GM21825 (cell line): ENCODE measurements around the gene ASCC2.

Experiments
- ATAC-seq: cut with Tn5 transposase; IDR thresholded peaks from one replicate; pipeline ENCODE4 v1.9.1; 2021; ENCODE audit warnings: mild to moderate bottlenecking, moderate library complexity; ENCODE audit not compliant: unreplicated experiment

Gene ASCC2

GRCh38 chr22:29819501-29819900 lies 18.6 kb downstream of the ASCC2 start:
- no peak for ATAC-seq

DNA sequence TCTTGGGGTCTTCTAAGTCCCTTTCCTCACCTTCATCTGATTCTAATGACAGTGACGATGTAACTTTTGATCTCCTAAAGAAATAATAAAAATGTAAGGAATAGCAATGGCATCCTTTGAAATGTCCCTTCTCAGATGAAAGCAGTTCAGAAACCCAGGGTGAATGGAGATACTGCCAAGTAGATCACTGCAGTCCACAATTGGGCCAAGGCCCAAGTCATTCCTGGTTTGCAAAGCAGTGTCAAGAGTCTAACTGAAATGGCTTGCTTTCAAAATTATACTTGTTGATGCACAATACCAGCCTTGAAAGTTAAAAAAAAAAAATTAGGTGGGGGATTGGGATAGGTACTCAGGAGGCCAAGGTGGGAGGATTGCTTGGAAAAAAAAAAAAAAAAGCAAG lies 20.4 kb downstream of the ASCC2 start:
- no peak for ATAC-seq

GRCh38 chr22:29816980-29817379 lies 21.1 kb downstream of the ASCC2 start:
- no peak for ATAC-seq

DNA sequence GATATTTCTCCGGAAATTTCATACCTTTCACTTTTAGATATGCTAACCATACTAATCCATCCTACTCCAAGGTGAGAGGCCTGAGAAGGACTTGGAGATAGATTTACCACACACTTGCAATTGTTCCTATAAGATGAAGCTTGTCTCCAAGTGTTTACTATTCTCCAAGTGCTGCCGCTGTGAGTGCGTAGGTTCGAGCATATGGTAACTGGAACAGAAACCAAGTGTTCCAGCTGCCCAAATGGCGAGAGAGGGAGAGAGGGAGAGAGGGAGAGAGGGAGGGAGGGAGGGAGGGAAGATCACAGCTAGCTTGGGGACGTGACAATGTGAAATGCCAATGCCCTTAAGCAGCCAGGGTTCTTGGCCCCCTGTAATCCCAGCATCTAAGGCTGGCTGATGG lies 21.5 kb downstream of the ASCC2 start:
- ATAC-seq: no peak

DNA sequence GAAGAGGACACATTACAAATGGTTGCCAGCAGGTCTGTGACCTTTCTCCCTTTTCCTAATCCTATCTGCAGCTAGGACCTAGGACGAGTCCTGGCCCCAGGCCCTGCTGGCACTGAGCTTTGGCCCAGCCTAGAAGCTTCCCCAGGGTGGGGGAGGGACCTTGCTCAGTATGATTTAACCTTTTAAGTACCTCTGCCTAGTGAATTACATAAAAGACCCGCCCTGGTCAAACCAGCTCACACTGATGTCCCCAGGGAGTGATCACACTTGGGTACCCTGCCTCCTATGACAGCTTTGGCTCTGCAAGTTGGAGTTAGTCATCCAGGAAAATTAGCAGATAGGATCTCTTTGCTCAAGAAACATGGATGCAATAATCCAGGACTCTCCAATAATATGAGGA lies 21.9 kb downstream of the ASCC2 start:
- no peak for ATAC-seq

GRCh38 chr22:29815580-29815979 lies 22.5 kb downstream of the ASCC2 start:
- no peak for ATAC-seq

GRCh38 chr22:29814003-29814402 lies 24.1 kb downstream of the ASCC2 start:
- no peak for ATAC-seq

DNA sequence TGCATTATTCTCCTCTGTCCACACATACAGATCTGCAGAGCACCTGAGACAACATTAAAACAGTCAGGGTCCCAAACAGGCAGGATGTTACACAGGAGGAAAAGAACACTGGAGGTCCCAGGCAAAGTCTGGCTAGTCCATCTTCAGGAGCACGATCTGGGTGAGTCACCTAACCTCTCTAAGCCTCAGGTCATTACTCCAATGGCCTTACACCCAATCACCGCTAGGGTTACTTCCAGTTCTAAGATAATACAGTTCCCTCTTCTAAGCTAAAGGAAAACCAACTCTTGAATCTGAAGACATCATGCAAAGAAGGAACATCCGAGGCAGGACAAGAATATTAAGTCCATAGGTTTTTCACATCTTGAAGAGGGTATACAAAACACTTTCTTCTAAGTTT lies 24.5 kb downstream of the ASCC2 start:
- ATAC-seq: no peak

GRCh38 chr22:29813126-29813525 lies 24.9 kb downstream of the ASCC2 start:
- ATAC-seq: no peak

GRCh38 chr22:29811377-29811776 lies 26.7 kb downstream of the ASCC2 start:
- no peak for ATAC-seq

- ATAC-seq: no peak
Measured at GRCh38 chr22:29810216-29810615, 27.9 kb downstream of the ASCC2 start.

GRCh38 chr22:29806196-29806595 lies 31.9 kb downstream of the ASCC2 start:
- no peak for ATAC-seq

DNA sequence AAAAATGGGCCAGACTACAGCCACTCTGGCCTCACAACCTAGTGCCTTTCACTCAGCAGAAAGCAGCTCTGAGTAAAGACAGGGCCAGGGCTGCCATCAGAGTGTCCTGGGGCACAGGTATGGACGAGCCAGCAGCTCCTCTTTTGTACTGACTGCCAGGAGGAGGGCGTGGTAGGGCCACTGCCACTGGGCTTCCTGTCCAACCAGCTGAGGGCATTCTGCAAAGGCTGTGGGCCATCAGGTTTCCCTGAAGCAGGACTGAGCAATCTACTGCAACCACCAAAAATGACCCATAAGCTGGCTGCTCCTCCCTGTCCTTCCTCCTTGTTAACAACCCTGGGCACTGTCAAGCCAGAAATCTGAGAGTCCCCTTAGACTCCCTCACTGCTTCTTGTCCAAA lies 33.1 kb downstream of the ASCC2 start:
- no peak for ATAC-seq

- no peak for ATAC-seq
Measured at GRCh38 chr22:29803190-29803589, 34.9 kb downstream of the ASCC2 start.

DNA sequence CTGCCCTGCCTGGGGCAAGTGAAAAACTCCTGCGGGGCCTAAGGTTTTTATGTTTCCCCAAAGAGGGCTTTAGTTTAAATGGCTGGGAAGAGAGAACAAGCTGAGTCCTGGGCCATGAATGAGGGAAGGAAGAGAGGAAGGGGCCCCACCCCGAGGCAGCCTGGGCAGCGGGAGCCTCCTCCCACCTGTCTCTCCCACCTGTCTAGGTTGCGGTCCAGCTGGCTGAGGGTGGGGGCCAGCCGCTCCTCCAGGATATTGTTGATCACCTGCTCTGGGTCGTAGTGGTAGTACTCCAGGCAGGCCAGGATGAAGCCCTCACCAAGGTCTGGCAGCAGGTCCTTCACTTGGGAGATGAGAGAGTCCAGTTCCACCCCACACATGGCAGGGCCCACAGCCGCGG lies 36.3 kb downstream of the ASCC2 start:
- no peak for ATAC-seq

DNA sequence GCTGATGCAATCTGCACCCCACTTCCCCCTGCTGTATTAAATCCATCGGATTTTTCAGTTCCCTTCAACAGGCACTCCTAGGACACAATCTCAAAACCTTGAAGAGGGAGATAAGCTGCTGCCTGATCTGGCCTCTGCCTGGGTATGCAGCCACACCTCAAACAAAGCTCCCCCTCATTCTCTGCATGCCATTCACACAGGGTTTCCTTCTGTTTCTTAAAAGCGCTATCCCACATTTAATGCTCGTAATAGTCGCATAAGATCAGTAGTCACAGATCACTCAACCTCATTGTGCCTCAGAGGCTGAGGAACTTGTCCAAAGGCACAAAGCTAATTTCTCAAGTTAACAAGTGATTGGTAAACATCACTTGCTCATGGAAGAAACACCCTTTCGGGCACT lies 36.9 kb downstream of the ASCC2 start:
- ATAC-seq: no peak

DNA sequence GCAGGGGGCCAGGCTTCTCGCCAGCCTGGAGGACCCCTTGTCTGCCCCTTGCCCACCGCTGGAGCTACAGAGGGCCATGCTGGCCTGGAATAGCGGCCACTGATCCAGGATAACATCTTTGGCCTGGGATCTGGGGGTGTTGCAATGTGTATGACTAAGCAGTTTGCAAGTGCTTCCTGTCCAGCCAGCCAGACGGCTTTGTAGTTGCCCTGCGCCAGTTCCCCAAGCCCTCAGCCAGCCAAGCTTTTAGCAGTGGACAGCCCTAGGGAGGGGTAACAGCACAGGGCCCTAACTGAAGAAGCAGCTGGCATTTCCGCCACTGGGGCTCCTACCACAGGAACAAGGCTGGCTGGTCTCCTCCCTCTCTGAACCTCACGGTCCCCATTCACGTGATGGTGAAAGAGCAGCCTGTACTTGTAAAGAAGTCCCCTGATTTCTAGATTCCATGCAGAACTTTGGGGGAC lies 38.8 kb downstream of the ASCC2 start:
- no peak for ATAC-seq

DNA sequence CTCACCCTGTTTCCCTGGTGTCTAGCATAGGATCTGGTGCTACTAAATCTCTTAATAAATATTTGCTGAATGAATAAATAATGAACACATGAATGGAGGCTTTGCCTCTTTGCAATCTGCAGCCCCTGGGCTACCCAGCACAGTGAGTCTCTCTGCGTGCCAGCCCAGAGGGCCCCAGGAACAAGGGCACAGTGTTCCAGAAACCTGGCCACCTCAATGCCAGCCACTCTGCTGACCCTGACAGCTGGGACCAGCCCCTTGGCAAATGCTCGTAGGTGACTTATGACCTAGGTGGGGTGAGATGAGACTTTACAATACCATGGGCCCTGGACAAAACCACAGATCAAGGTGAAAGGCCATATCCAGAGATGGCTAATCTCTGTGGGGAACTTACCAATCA lies 39.3 kb downstream of the ASCC2 start:
- ATAC-seq: no peak

DNA sequence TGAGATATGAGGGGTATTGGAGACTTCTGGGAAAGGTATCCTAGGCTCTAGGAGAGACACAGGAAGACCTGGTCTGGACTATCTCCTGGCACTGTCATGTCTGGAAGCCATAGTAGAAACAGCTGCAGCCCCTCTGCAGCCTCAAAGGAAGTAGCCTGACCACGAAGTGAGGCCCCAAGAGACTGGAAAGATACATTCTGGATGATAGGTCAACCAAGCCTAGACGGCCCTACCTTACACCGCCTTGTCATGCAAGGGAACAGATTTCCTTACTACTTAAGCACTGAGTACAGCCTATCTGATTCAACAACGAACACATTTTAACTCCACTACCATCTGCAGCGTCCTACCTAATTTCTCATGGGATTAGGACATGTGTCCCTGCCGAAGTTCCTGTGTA lies 39.8 kb downstream of the ASCC2 start:
- no peak for ATAC-seq

DNA sequence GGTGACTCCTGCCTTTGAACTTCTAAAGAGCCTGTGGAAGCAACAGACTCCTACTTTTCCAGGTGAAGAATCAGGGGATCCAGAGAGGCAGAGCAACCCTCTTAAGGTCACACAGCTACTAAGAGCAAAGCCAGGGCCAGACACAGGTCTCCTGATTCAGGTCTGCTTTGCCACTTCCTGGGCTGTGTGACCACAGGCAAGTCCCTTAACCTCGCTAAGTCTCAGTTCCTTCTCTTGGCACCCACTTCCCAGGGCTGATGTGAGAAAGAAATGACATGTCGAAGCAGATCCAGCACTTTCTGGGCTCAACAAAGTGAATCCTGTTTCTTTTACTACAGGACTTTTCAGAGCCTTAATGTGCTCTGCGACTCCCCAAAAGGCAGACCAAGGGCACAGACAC lies 40.7 kb downstream of the ASCC2 start:
- ATAC-seq: no peak

DNA sequence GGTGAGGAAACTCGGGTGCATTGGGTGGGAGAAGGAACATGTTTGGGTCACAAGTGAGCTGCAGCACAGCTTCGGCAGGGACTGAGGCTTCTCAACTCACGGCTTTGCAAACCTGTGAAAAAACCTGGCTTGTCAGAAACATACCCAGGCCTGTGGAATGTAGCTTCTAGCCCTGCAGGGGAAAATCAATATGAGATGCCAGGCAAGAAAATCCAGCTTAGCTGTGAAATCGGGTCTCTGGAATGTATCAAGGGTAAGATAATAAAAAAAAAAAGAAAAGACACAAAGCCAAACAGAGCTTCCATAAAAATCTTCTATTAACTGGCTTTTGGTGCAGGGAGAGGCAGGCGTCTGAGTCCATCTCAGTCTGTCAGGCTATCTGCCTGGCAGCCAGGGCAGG lies 42.4 kb downstream of the ASCC2 start:
- no peak for ATAC-seq

GRCh38 chr22:29793396-29793795 lies 44.7 kb downstream of the ASCC2 start:
- ATAC-seq: no peak

DNA sequence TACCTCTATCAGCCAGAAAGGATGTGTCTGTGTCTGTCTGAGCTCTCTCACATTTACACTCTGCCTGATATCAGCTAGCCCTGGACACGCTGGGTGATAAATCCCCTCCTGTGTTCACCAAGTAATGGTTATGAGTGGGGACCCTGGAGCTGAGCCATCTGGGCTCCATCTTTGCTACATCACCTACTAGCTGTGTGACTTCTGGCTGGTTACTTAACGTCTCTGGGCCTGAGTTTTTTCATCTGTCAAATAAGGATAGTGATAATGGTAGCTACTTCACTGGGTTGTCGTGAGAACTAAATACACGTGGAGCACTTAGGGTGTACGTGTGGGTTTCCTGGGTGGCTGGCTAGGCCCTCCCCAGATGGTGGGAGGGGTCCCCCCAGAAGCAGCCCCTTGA lies 48.0 kb downstream of the ASCC2 start:
- no peak for ATAC-seq
